ENCODE measurements around the gene MARCKSL1.

DNA sequence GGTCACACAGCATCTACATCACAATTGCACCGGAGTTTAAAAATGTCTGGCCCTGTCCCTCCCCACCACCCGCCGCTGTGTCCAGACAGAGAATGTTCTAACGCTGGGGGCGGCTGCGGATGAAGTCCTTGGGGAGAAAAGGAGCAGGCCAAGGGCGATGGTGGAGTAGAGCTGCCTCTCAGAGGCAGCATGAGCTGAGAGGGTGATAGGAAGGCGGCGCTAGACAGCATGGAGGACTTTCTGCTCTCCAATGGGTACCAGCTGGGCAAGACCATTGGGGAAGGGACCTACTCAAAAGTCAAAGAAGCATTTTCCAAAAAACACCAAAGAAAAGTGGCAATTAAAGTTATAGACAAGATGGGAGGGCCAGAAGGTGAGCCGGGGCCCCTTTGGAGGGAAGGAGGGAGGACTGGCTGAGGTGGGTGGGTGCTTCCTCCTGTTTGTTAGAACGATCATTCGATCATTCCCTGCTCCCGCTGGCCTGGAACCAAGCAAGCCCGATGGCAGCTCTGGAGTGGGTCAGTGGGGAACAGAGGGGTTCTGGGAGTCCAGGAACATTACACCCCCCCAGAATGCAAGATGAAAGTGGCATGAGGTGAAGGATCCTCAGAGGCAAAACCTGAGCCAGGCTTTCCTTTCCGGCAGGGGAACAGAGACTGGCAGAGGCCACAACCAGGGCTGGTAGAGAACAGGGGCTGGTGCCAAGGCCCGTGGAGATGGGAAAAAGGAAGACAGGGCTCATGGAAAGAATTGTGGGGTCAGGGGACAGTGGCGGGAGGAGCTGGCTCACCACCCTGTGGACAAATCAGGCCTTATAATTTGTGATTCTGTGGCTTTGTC lies 26.7 kb upstream of the MARCKSL1 start, which contains the start of the genes FAM229A and TSSK3:
- TF ChIP-seq, protein P1, sequence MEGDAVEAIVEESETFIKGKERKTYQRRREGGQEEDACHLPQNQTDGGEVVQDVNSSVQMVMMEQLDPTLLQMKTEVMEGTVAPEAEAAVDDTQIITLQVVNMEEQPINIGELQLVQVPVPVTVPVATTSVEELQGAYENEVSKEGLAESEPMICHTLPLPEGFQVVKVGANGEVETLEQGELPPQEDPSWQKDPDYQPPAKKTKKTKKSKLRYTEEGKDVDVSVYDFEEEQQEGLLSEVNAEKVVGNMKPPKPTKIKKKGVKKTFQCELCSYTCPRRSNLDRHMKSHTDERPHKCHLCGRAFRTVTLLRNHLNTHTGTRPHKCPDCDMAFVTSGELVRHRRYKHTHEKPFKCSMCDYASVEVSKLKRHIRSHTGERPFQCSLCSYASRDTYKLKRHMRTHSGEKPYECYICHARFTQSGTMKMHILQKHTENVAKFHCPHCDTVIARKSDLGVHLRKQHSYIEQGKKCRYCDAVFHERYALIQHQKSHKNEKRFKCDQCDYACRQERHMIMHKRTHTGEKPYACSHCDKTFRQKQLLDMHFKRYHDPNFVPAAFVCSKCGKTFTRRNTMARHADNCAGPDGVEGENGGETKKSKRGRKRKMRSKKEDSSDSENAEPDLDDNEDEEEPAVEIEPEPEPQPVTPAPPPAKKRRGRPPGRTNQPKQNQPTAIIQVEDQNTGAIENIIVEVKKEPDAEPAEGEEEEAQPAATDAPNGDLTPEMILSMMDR (IDR thresholded peaks at IDR 0.05): no peak
- TF ChIP-seq POLR2A (IDR thresholded peaks at IDR 0.05): no peak
